HFFc6 (cell line): ENCODE measurements around the gene SCGB1C2. TPM values are rescaled to one million over a fixed set of nuclear protein-coding genes. Genes with fewer than 3 reads are reported as not detected.

ENCODE experiments used
- DNase-seq: peaks from one replicate; pipeline ENCODE4 v3.0.0-alpha.2; 2018
- H3K27ac Mint-ChIP-seq: 2 replicates; pipeline ENCODE4 v1.8.0; 2020; ENCODE audit warnings: mild to moderate bottlenecking, mixed read lengths
- H3K27me3 Mint-ChIP-seq: 2 replicates; pipeline ENCODE4 v1.8.0; 2021; ENCODE audit warnings: mild to moderate bottlenecking, moderate library complexity, mixed read lengths; ENCODE audit not compliant: insufficient read depth
- H3K36me3 Mint-ChIP-seq: 2 replicates; pipeline ENCODE4 v1.8.0; 2021; ENCODE audit warnings: low read depth, mixed read lengths
- H3K4me1 Mint-ChIP-seq: 2 replicates; pipeline ENCODE4 v1.8.0; 2020; ENCODE audit warnings: low read depth, mixed read lengths
- H3K4me3 Mint-ChIP-seq: 2 replicates; pipeline ENCODE4 v1.8.0; 2020; ENCODE audit warnings: mild to moderate bottlenecking, moderate library complexity, mixed read lengths
- H3K9me3 Mint-ChIP-seq: 2 replicates; pipeline ENCODE4 v1.8.0; 2020; ENCODE audit warnings: mild to moderate bottlenecking, mixed read lengths
- total RNA-seq, 6 experiments: library from RNA; stranded (reverse); fragmentation: NEBNext Ultra II Directional; extraction: Animal tissue kit (Norgen Biotek cat#: 25700); gene quantifications; 2 replicates in 1 of 6; 3 replicates in 5 of 6; pipeline ENCODE4 v1.2.3, GENCODE V29; 2021
- TF ChIP-seq, protein P1 (sequence below): fragments of 200-600 bp; sonication (generic); IDR thresholded peaks from 2 replicates; pipeline ENCODE4 v1.5.0; 2021; ENCODE audit warnings: antibody characterized with exemption, mild to moderate bottlenecking

SCGB1C2 gene
- total RNA-seq, 6 experiments from 2014 or later: not detected

DNA sequence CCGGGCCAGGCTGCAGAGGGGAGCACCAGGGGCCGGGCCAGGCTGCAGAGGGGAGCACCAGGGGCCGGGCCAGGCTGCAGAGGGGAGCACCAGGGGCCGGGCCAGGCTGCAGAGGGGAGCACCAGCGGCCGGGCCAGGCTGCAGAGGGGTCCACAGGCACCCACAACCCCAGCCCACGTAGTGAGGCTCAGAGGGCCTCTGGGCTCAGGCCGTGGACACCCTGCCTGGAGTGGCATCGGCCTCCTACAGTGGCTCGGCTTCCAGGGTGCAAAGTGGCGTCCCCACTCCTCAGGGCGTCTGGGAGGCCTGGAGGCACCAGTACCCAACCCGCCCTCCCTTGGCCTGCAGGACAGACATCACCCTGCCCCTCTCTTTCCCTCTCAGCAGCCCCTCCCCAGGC is 34.5 kb downstream of the SCGB1C2 start:
- Mint-ChIP-seq H3K36me3 (no peaks in the 10 kb centered on the region), H3K27me3 (peaks cover 23% of the 10 kb centered on the region), H3K9me3 (no peaks in the 10 kb centered on the region), H3K27ac (no peak overlapping the region), H3K4me1 (no peaks in the 10 kb centered on the region), H3K4me3 (no peak overlapping the region)
- TF ChIP-seq, protein P1, sequence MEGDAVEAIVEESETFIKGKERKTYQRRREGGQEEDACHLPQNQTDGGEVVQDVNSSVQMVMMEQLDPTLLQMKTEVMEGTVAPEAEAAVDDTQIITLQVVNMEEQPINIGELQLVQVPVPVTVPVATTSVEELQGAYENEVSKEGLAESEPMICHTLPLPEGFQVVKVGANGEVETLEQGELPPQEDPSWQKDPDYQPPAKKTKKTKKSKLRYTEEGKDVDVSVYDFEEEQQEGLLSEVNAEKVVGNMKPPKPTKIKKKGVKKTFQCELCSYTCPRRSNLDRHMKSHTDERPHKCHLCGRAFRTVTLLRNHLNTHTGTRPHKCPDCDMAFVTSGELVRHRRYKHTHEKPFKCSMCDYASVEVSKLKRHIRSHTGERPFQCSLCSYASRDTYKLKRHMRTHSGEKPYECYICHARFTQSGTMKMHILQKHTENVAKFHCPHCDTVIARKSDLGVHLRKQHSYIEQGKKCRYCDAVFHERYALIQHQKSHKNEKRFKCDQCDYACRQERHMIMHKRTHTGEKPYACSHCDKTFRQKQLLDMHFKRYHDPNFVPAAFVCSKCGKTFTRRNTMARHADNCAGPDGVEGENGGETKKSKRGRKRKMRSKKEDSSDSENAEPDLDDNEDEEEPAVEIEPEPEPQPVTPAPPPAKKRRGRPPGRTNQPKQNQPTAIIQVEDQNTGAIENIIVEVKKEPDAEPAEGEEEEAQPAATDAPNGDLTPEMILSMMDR: no peak
- DNase-seq: no peak

DNA sequence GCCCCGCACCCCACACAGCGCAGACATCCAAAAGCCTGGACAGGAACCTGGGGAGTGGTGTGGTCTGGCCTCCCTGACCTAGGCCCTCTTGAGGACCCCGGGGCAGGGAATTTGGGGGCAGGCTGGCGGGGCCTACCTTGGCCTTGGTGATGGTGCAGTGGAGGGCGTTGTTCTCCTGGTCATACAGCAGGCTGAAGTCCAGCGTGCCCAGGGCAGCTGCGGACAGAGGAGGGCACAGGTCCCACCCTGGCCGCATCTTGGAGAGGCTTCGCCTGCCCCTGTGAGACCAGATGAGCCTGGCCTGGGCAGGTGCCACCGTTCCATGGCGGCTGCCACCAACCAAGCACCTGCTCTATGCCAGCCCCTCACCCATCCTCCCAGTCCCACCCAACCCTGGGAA is 35.0 kb downstream of the SCGB1C2 start:
- Mint-ChIP-seq H3K27me3 (peaks cover 24% of the 10 kb centered on the region), H3K4me1 (no peaks in the 10 kb centered on the region), H3K4me3 (no peak overlapping the region), H3K36me3 (no peaks in the 10 kb centered on the region), H3K9me3 (no peaks in the 10 kb centered on the region), H3K27ac (no peak overlapping the region)
- no peak for DNase-seq
- TF ChIP-seq, protein P1: no peak

DNA sequence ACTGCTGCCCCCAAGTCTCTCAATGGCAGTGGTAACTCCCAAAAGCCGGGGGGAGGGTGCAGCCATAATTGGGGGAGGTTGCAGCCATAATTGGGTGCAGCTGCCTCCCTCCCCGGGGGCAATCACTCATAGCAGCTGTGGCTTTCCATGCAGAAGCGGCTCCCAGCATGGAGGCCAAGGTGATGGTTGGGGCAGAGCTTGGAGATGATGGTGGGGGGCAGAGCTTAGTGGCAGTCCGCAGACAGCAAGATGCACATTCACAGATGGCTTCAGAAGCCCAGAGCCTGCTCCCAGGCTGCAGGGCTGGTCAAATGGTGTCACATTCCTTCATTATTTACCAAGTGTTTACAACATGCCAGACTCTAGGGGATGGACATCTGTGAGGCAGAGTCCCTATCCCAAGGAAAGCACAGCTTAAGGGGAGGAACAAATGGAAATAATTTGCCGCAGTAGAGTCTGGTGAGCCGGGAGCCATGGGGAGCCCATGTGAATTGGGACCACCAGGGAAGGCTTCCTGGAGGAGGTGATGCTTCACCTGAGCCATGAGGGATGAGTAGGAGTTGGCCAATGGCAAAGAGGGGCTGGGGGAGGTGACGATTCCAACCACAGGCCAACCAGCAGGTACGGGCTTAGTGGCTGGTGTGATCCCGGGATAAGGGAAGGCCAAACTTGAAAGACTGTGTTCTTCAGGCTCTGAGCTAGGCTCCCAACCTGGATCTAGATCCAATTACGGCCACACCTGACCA is 36.0 kb downstream of the SCGB1C2 start:
- TF ChIP-seq, protein P1: no peak
- Mint-ChIP-seq H3K27ac (no peak overlapping the region), H3K36me3 (no peaks in the 10 kb centered on the region), H3K27me3 (peaks cover 33% of the 10 kb centered on the region), H3K9me3 (no peaks in the 10 kb centered on the region), H3K4me3 (no peak overlapping the region), H3K4me1 (no peaks in the 10 kb centered on the region)
- no peak for DNase-seq

DNA sequence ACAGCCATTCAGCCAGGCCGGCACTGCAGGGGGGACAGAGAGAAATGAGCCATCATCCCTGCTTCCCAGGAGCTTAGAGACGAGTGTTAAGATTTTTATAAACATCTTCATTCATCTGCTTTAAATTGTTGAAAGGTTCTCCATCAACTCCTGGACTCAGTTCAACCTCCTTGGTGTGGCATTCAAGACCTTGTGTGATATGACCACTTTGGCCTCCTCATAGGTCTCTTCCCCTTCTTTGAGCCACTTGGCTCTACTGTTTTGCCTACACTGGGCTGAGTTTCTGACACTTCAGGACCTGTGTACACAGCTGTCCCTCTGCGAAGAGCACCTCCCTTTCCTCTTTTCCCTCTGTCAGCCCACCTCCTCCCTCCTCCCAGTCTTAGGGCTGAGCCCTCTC is 39.8 kb downstream of the SCGB1C2 start:
- Mint-ChIP-seq H3K4me1 (no peaks in the 10 kb centered on the region), H3K27me3 (peaks cover 34% of the 10 kb centered on the region), H3K27ac (no peak overlapping the region), H3K36me3 (no peaks in the 10 kb centered on the region), H3K4me3 (no peak overlapping the region), H3K9me3 (no peaks in the 10 kb centered on the region; the same call in 1 of the 2 replicates)
- TF ChIP-seq, protein P1: no peak
- no peak for DNase-seq

DNA sequence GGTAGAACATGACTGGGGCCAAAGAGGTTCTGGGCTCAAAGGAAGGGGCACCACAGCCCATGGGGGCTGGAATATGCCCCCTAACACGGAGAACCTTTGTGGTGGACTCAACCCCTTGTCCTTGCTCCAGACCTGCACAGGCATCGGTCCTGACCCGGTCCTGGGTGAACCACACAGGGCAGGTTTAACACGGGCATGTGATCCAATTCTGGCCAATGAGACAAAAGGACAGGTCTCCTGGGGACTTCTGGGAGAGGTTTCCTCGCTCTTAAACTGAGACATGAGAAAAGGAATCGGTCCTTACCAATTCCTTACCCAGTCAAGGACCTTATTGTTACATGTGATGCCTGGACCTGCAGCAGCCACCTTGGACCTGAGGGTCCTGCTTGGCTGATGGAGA is 40.4 kb downstream of the SCGB1C2 start:
- no peak overlapping the region for H3K27ac Mint-ChIP-seq
- no peak overlapping the region for H3K4me3 Mint-ChIP-seq
- TF ChIP-seq, protein P1: no peak
- H3K9me3 Mint-ChIP-seq: no peaks in the 10 kb centered on the region; the same call in 1 of the 2 replicates
- peaks cover 39% of the 10 kb centered on the region for H3K27me3 Mint-ChIP-seq
- H3K36me3 Mint-ChIP-seq: no peaks in the 10 kb centered on the region
- no peak for DNase-seq
- no peaks in the 10 kb centered on the region for H3K4me1 Mint-ChIP-seq
